Islet precursor cell (in vitro differentiated cells): ENCODE data around the gene RHBDL3.
"Not testable (repeated sequence)": the region's sequence is repeated elsewhere in the genome, so short reads cannot be mapped to it uniquely, and the experiment has no call there.

ENCODE experiments used
- DNase-seq: peaks from one replicate; pipeline ENCODE4 v3.0.0-alpha.2; 2018

RHBDL3 gene

GRCh38 chr17:32330147-32330546, 64.5 kb downstream of the RHBDL3 start:
- no peak for DNase-seq

- no peak for DNase-seq
Observed at GRCh38 chr17:32331243-32332040, 65.8 kb downstream of the RHBDL3 start.

- DNase-seq, result no peak
Observed at GRCh38 chr17:32333187-32333586, 67.6 kb downstream of the RHBDL3 start.

GRCh38 chr17:32335046-32335445, 69.4 kb downstream of the RHBDL3 start:
- no peak for DNase-seq

- peak; percentile 19 for DNase-seq
Observed at GRCh38 chr17:32335687-32336086, 70.1 kb downstream of the RHBDL3 start.

GRCh38 chr17:32341141-32341856, 75.7 kb downstream of the RHBDL3 start:
- DNase-seq, result no peak

GRCh38 chr17:32341857-32342602, 76.4 kb downstream of the RHBDL3 start, which contains the start of gene C17orf75:
TSS of gene C17orf75 (minus strand) at chr17:32342173. CDS start at chr17:32342139, 34 bp downstream.
- peak; percentile 91 for DNase-seq

GRCh38 chr17:32342603-32343325, 77.1 kb downstream of the RHBDL3 start:
- peak; percentile 40 for DNase-seq

- no peak for DNase-seq
Observed at GRCh38 chr17:32345951-32346600, 80.4 kb downstream of the RHBDL3 start.

GRCh38 chr17:32348483-32348800, 82.8 kb downstream of the RHBDL3 start:
- no peak for DNase-seq

GRCh38 chr17:32349503-32349853, 83.8 kb downstream of the RHBDL3 start:
- DNase-seq, result no peak

GRCh38 chr17:32349854-32350665, 84.4 kb downstream of the RHBDL3 start, which contains the start of gene ZNF207:
TSS of gene ZNF207 (plus strand) at chr17:32350157. CDS start at chr17:32350286, 129 bp downstream.
- DNase-seq, result peak; percentile 98

GRCh38 chr17:32350666-32351418, 85.2 kb downstream of the RHBDL3 start:
- DNase-seq, result no peak

- DNase-seq, result not testable (repeated sequence)
Observed at GRCh38 chr17:32352734-32353133, 87.1 kb downstream of the RHBDL3 start.

- no peak for DNase-seq
Observed at GRCh38 chr17:32355649-32356377, 90.2 kb downstream of the RHBDL3 start.

- DNase-seq, result no peak
Observed at GRCh38 chr17:32356378-32356743, 90.7 kb downstream of the RHBDL3 start.

- no peak for DNase-seq
Observed at GRCh38 chr17:32356750-32357149, 91.1 kb downstream of the RHBDL3 start.

- DNase-seq, result no peak
Observed at GRCh38 chr17:32357615-32358014, 92.0 kb downstream of the RHBDL3 start.

GRCh38 chr17:32361270-32361669, 95.6 kb downstream of the RHBDL3 start:
- no peak for DNase-seq

GRCh38 chr17:32370426-32370825, 104.8 kb downstream of the RHBDL3 start:
- DNase-seq, result no peak
